Fibroblast of villous mesenchyme (primary cell): ENCODE results near the gene VDAC2. TPM values are rescaled to one million over a fixed set of nuclear protein-coding genes. Genes with fewer than 3 reads are reported as not detected.
"Not testable (repeated sequence)": the region's sequence is repeated elsewhere in the genome, so short reads cannot be mapped to it uniquely, and the experiment has no call there.

Experiments
- DNase-seq: peaks from one replicate; pipeline ENCODE4 v3.0.0-alpha.2; 2010; ENCODE audit warnings: low read depth
- H3K4me3 ChIP-seq: 2 replicates; pipeline ENCODE4 v1.5.1; 2011; ENCODE audit warnings: low read depth, mild to moderate bottlenecking, low read length
- CTCF ChIP-seq: IDR thresholded peaks from 2 replicates; pipeline ENCODE4 v1.5.1; 2012; ENCODE audit warnings: low read depth, mild to moderate bottlenecking, low read length; ENCODE audit not compliant: insufficient read depth
- total RNA-seq: library from RNA; depleted of rRNA; stranded (reverse); fragments of >200 nt; gene quantifications from 2 replicates; pipeline ENCODE4 v1.2.3, GENCODE V29; 2012

VDAC2 gene
- total RNA-seq, 1 donor: 182 TPM

GRCh38 chr10:75176046-75176445 is 34.5 kb upstream of the VDAC2 start:
- no peak for TF ChIP-seq CTCF
- no peak for DNase-seq
- no peak overlapping the region for H3K4me3 ChIP-seq

- no peak for DNase-seq
- TF ChIP-seq CTCF: no peak
Observed at GRCh38 chr10:75176736-75177135, 33.9 kb upstream of the VDAC2 start.

GRCh38 chr10:75179657-75180177 is 30.9 kb upstream of the VDAC2 start:
- H3K4me3 ChIP-seq: no peak overlapping the region
- DNase-seq: peak; percentile 73

More at GRCh38 chr10:75176736-75177135, 33.9 kb upstream of the VDAC2 start:
- H3K4me3 ChIP-seq: no peak overlapping the region

GRCh38 chr10:75180592-75180991 is 30.0 kb upstream of the VDAC2 start:
- H3K4me3 ChIP-seq: no peak overlapping the region
- no peak for TF ChIP-seq CTCF
- DNase-seq: peak; percentile 75

More at GRCh38 chr10:75179657-75180177, 30.9 kb upstream of the VDAC2 start:
- TF ChIP-seq CTCF: no peak

GRCh38 chr10:75181073-75181472 is 29.5 kb upstream of the VDAC2 start:
- no peak for DNase-seq
- no peak overlapping the region for H3K4me3 ChIP-seq
- TF ChIP-seq CTCF: no peak

GRCh38 chr10:75186310-75186709 is 24.3 kb upstream of the VDAC2 start:
- no peak for DNase-seq
- H3K4me3 ChIP-seq: no peak overlapping the region
- no peak for TF ChIP-seq CTCF

GRCh38 chr10:75187961-75188426 is 22.6 kb upstream of the VDAC2 start:
- peak; percentile 77 for DNase-seq
- peak; percentile 82 for TF ChIP-seq CTCF
- H3K4me3 ChIP-seq: no peak overlapping the region

GRCh38 chr10:75188522-75188921 is 22.1 kb upstream of the VDAC2 start:
- not testable (repeated sequence) for H3K4me3 ChIP-seq, DNase-seq
